ENCODE data around the gene ANKRD9. TPM values are rescaled to one million over a fixed set of nuclear protein-coding genes. Genes with fewer than 3 reads are reported as not detected.
A peak's percentile ranks its signal among the peaks of the same experiment; 100 is the strongest.

ANKRD9 gene
- total and polyA plus RNA-seq, 9 donors: 2.2 to 48.1 (median 15.0) TPM

DNA sequence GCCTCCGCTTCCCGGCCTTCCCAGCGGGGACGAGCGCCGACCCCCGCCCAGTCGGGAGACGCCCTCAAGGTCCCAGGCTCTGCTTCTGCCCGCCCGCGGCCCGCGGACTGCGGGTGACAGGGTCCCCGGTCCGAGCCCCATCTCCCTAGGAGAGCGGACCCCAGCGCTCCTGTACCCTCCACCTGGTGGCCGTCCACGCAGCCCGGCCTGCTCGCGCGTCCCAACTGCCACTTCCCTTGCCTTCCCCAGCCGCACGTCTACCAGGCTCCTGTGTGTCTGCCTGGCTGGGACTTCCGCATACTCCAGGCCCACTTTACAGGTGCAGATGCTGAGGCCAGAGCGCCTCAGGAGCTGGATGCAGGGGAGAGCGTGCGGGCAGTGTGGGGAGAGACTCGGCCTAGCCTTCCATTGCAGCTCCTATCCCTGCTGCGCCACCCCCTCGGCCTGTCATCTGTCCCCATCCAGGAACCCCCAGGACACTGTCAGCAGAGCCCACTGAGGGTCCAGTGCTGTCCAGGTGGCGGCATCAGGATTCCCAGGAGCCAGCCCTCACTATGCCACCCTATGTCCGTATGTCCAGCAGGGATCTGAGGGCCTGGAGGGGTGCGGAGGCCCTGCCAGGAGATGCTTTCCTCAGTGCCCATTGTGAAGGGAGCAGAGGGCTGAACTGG, 8.0 kb upstream of the ANKRD9 start:
- no peak for TF ChIP-seq EP300 (IDR thresholded peaks at IDR 0.05)
- TF ChIP-seq POLR2A (IDR thresholded peaks at IDR 0.05): no peak
- TF ChIP-seq, protein P1, sequence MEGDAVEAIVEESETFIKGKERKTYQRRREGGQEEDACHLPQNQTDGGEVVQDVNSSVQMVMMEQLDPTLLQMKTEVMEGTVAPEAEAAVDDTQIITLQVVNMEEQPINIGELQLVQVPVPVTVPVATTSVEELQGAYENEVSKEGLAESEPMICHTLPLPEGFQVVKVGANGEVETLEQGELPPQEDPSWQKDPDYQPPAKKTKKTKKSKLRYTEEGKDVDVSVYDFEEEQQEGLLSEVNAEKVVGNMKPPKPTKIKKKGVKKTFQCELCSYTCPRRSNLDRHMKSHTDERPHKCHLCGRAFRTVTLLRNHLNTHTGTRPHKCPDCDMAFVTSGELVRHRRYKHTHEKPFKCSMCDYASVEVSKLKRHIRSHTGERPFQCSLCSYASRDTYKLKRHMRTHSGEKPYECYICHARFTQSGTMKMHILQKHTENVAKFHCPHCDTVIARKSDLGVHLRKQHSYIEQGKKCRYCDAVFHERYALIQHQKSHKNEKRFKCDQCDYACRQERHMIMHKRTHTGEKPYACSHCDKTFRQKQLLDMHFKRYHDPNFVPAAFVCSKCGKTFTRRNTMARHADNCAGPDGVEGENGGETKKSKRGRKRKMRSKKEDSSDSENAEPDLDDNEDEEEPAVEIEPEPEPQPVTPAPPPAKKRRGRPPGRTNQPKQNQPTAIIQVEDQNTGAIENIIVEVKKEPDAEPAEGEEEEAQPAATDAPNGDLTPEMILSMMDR (IDR thresholded peaks at IDR 0.05): no peak
- peak in 1 of 5 donors; percentile 46 for DNase-seq
- H3K27ac ChIP-seq: peak overlapping the region in 1 of 2 donors; percentile 33
- no peaks in the 10 kb centered on the region for H3K36me3 ChIP-seq
- intact Hi-C loops (cut with DNase I): loop anchor here in 1 of 4 donors (2.0 kb wide), 1 partner anchor 79 kb away; no protein-coding TSS in a partner anchor
- H3K9me3 ChIP-seq: no peaks in the 10 kb centered on the region
- no peaks in the 10 kb centered on the region for H3K27me3 ChIP-seq
- WGBS, 3 donors: 27 to 54% (median 41%) methylated on average over 17 to 37 of the region's 37 CpGs
- peaks cover 4% of the 10 kb centered on the region for H3K4me1 ChIP-seq (ENCODE audit: insufficient read depth)
- peak overlapping the region; percentile 50 for H3K4me3 ChIP-seq

DNA sequence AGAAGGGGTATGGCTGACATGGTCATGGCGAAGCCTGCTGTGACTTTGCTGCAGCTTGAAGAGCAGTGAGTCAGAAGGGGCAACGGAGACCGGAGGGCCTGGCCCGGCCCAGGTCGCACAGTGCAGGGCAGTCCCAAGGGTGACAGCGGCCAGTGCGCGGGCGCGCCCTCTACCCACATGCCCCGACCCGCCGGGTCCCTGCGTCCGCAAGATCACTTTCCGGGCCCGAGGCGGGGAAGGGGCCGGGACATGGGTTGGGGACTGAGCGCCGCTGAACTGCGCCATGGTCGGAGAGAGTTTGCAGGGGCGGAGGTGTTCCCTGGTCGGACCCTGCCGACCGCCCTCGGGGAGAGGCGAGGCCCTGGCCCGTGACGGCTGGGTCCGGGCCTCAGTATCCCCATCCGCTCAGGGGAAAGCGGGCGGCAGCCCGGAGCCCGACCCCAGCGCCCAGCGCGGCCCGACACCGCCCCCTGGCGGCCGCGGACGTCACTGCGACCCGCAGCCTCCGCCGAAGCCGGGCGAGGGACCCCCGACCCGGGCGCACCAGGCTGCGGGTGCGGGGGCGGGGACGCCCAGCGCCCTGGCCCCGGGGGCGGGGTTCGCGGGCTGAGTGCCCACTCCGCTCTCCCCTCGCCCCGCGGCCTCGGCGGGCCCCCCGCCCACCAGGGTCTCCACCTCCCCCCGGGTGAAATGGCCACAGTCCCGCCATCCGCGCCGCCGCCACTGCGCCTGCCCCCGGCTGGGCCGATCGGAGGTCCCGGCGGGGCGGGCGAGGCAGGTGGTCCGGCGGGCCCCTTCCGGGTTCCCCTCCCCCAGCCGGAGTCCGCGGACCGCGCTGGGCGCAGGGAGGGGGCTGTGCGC, 7.2 kb upstream of the ANKRD9 start:
- peak overlapping the region; percentile 50 for H3K4me3 ChIP-seq
- H3K4me1 ChIP-seq (ENCODE audit: insufficient read depth): peaks cover 4% of the 10 kb centered on the region
- DNase-seq: peak; percentile 39 to 81 (median 65)
- H3K9me3 ChIP-seq: no peaks in the 10 kb centered on the region
- no peaks in the 10 kb centered on the region for H3K27me3 ChIP-seq
- intact Hi-C loops (cut with DNase I): loop anchor here in 3 of 4 donors (1.0 to 2.0 kb wide), 2 partner anchors 78 kb away; no protein-coding TSS in a partner anchor
- H3K27ac ChIP-seq: peak overlapping the region in 1 of 2 donors; percentile 33
- WGBS, 3 donors: 2 to 3% (median 3%) methylated on average over 32 to 95 of the region's 95 CpGs
- H3K36me3 ChIP-seq: no peaks in the 10 kb centered on the region
- no peak for TF ChIP-seq POLR2A (IDR thresholded peaks at IDR 0.05)
- TF ChIP-seq, protein P1 (IDR thresholded peaks at IDR 0.05): peak; percentile 63 to 99 (median 99)
- TF ChIP-seq EP300 (IDR thresholded peaks at IDR 0.05): no peak

- no peaks in the 10 kb centered on the region for H3K36me3 ChIP-seq
- TF ChIP-seq, protein P1 (IDR thresholded peaks at IDR 0.05): no peak
- TF ChIP-seq POLR2A (IDR thresholded peaks at IDR 0.05) (no peak), EP300 (IDR thresholded peaks at IDR 0.05) (no peak)
- no peaks in the 10 kb centered on the region for H3K27me3 ChIP-seq
- DNase-seq: peak in 2 of 5 donors; percentile 8 to 27
- intact Hi-C loops (cut with DNase I): no loop called here
- H3K9me3 ChIP-seq: no peaks in the 10 kb centered on the region
- 69 to 81% (median 70%) methylated on average over 12 of the region's 12 CpGs for WGBS, 3 donors
- H3K4me3 ChIP-seq: no peak overlapping the region
- no peak overlapping the region for H3K27ac ChIP-seq
- peaks cover 4% of the 10 kb centered on the region for H3K4me1 ChIP-seq (ENCODE audit: insufficient read depth)
Observed at GRCh38 chr14:102514987-102515733, 5.6 kb upstream of the ANKRD9 start.

Data from ovary (tissue), 9 donors.